ENCODE data around the gene PXT1.
A peak's percentile ranks its signal among the peaks of the same experiment; 100 is the strongest.
"Not testable (repeated sequence)": the region's sequence is repeated elsewhere in the genome, so short reads cannot be mapped to it uniquely, and the experiment has no call there.

PXT1 gene

GRCh38 chr6:36368921-36369865 is 73.5 kb downstream of the PXT1 start:
- no peak for DNase-seq (ENCODE audit: low spot score)

GRCh38 chr6:36368421-36368820 is 74.2 kb downstream of the PXT1 start:
- no peak for DNase-seq (ENCODE audit: low spot score)

- DNase-seq (ENCODE audit: low spot score) = no peak
Observed at GRCh38 chr6:36367743-36368142, 74.9 kb downstream of the PXT1 start.

- no peak for DNase-seq (ENCODE audit: low spot score)
Observed at GRCh38 chr6:36364669-36365479, 77.8 kb downstream of the PXT1 start.

- DNase-seq (ENCODE audit: low spot score) = not testable (repeated sequence)
Observed at GRCh38 chr6:36364061-36364635, 78.5 kb downstream of the PXT1 start.

- DNase-seq (ENCODE audit: low spot score) = not testable (repeated sequence)
Observed at GRCh38 chr6:36363371-36363752, 79.3 kb downstream of the PXT1 start.

- DNase-seq (ENCODE audit: low spot score) = no peak
Observed at GRCh38 chr6:36362551-36363370, 79.9 kb downstream of the PXT1 start.

- DNase-seq (ENCODE audit: low spot score) = no peak
Observed at GRCh38 chr6:36361071-36361470, 81.6 kb downstream of the PXT1 start.

GRCh38 chr6:36360241-36361054 is 82.2 kb downstream of the PXT1 start:
- DNase-seq (ENCODE audit: low spot score) = peak; percentile 87

GRCh38 chr6:36358226-36358915 is 84.3 kb downstream of the PXT1 start:
- no peak for DNase-seq (ENCODE audit: low spot score)

GRCh38 chr6:36357872-36358225 is 84.8 kb downstream of the PXT1 start:
- DNase-seq (ENCODE audit: low spot score) = no peak

GRCh38 chr6:36355819-36356218 is 86.8 kb downstream of the PXT1 start:
- DNase-seq (ENCODE audit: low spot score) = no peak

- DNase-seq (ENCODE audit: low spot score) = no peak
Observed at GRCh38 chr6:36353411-36353915, 89.2 kb downstream of the PXT1 start.

GRCh38 chr6:36352477-36353157 is 90.0 kb downstream of the PXT1 start:
- DNase-seq (ENCODE audit: low spot score) = no peak

GRCh38 chr6:36350681-36351571 is 91.7 kb downstream of the PXT1 start:
- DNase-seq (ENCODE audit: low spot score) = no peak

- DNase-seq (ENCODE audit: low spot score) = no peak
Observed at GRCh38 chr6:36350082-36350481, 92.6 kb downstream of the PXT1 start.

- no peak for DNase-seq (ENCODE audit: low spot score)
Observed at GRCh38 chr6:36349240-36349639, 93.4 kb downstream of the PXT1 start.

- DNase-seq (ENCODE audit: low spot score) = no peak
Observed at GRCh38 chr6:36347621-36348020, 95.0 kb downstream of the PXT1 start.

Measured in ecto neural progenitor cell (in vitro differentiated cells).